Liver (tissue), 9 donors: ENCODE measurements around the gene TBC1D24. TPM values are rescaled to one million over a fixed set of nuclear protein-coding genes. Genes with fewer than 3 reads are reported as not detected.
"Not testable (repeated sequence)": the region's sequence is repeated elsewhere in the genome, so short reads cannot be mapped to it uniquely, and the experiment has no call there.

Source experiments
- DNase-seq: peaks from one replicate; pipeline ENCODE4 v3.0.0-alpha.2; 2017; ENCODE audit warnings: low spot score
- H3K27ac ChIP-seq, 2 donors: one replicate each; pipeline ENCODE4 v1.7.0; 2013; ENCODE audit warnings: inconsistent platforms in 2 of 2, low read length in 2 of 2, control low read depth in 1 of 2, low read depth in 1 of 2, mild to moderate bottlenecking in 1 of 2
- H3K27me3 ChIP-seq, 4 donors: one replicate each; pipeline versions ENCODE4 v1.6.1 to v1.7.0; 2013; ENCODE audit warnings: low read length in 3 of 4, inconsistent platforms in 1 of 4, mild to moderate bottlenecking in 1 of 4, moderate library complexity in 1 of 4; ENCODE audit not compliant: control insufficient read depth in 4 of 4, insufficient read depth in 4 of 4
- H3K36me3 ChIP-seq, 4 donors: one replicate each; pipeline versions ENCODE4 v1.6.1 to v1.7.0; 2013; ENCODE audit warnings: low read length in 3 of 4, mild to moderate bottlenecking in 3 of 4, low read depth in 1 of 4, moderate library complexity in 1 of 4; ENCODE audit not compliant: control insufficient read depth in 4 of 4, insufficient read depth in 3 of 4
- H3K4me1 ChIP-seq, 4 donors: one replicate each; pipeline versions ENCODE4 v1.6.1 to v1.7.0; 2013; ENCODE audit warnings: low read length in 3 of 4, mild to moderate bottlenecking in 3 of 4, moderate library complexity in 1 of 4; ENCODE audit not compliant: control insufficient read depth in 4 of 4, insufficient read depth in 4 of 4
- H3K4me3 ChIP-seq, 3 donors: one replicate each; pipeline versions ENCODE4 v1.6.1 to v1.7.0; 2013; ENCODE audit warnings: low read length in 3 of 3, control low read depth in 1 of 3, low read depth in 1 of 3, mild to moderate bottlenecking in 1 of 3
- H3K9ac ChIP-seq, 2 donors: one replicate each; pipeline ENCODE4 v1.7.0; 2013; ENCODE audit warnings: low read length in 2 of 2, mild to moderate bottlenecking in 2 of 2, moderate library complexity in 2 of 2, control low read depth in 1 of 2, low read depth in 1 of 2
- H3K9me3 ChIP-seq, 4 donors: one replicate each; pipeline versions ENCODE4 v1.6.1 to v1.7.0; 2013; ENCODE audit warnings: low read length in 3 of 4; ENCODE audit not compliant: control insufficient read depth in 4 of 4
- CTCF ChIP-seq: fragments of 150-350 bp; IDR thresholded peaks from 2 replicates; pipeline ENCODE4 v1.5.1; 2017; ENCODE audit warnings: improper control_type of control experiment, low read depth, low read length; ENCODE audit not compliant: missing input control
- FOXA2 ChIP-seq: IDR thresholded peaks from 2 replicates; pipeline ENCODE4 v1.6.1; 2016; ENCODE audit warnings: antibody characterized with exemption
- GABPA ChIP-seq, 2 donors: IDR thresholded peaks in 1 of 2; conservative IDR thresholded peaks in 1 of 2; 2 replicates each; pipeline ENCODE4 v1.6.1; 2016; ENCODE audit warnings: antibody characterized with exemption in 2 of 2, mild to moderate bottlenecking in 1 of 2, moderate library complexity in 1 of 2
- MAX ChIP-seq: IDR thresholded peaks from 2 replicates; pipeline ENCODE4 v1.6.1; 2016; ENCODE audit warnings: antibody characterized with exemption
- NR2F2 ChIP-seq: IDR thresholded peaks from 2 replicates; pipeline ENCODE4 v1.6.1; 2016; ENCODE audit warnings: antibody characterized with exemption
- RAD21 ChIP-seq, 2 donors: IDR thresholded peaks; 2 replicates each; pipeline ENCODE4 v1.6.1; 2016; ENCODE audit warnings: antibody characterized with exemption in 2 of 2, mild to moderate bottlenecking in 2 of 2
- RXRA ChIP-seq, 2 donors: IDR thresholded peaks; 2 replicates each; pipeline ENCODE4 v1.6.1; 2017 to 2018; ENCODE audit warnings: antibody characterized with exemption in 2 of 2, mild to moderate bottlenecking in 1 of 2
- SP1 ChIP-seq: IDR thresholded peaks from 2 replicates; pipeline ENCODE4 v1.6.1; 2018; ENCODE audit warnings: antibody characterized with exemption, mild to moderate bottlenecking
- TAF1 ChIP-seq: conservative IDR thresholded peaks from 2 replicates; pipeline ENCODE4 v1.6.1; 2016; ENCODE audit warnings: antibody characterized with exemption, mild to moderate bottlenecking
- whole genome bisulfite sequencing: extraction: QIAGEN DNeasy Blood & Tissue Kit; methylation state at CpG from one replicate; pipeline ENCODE4 v1.1.7; 2013; 5-methylcytosine and 5-hydroxymethylcytosine counted together
- polyA plus RNA-seq, 2 donors: library from polyadenylated mRNA; stranded (reverse) in 1 of 2; unstranded in 1 of 2; fragments of 200-250 nt in 1 of 2; fragments of >200 nt in 1 of 2; fragmentation: Nextera tagmentation in 1 of 2; extraction: Ambion mirVana in 1 of 2; gene quantifications; one replicate each; pipeline versions ENCODE4 v1.2.1 to v1.2.3, GENCODE V29; 2013 to 2015
- total RNA-seq, 2 donors: library from RNA; depleted of rRNA; stranded (reverse); fragments of >200 nt; gene quantifications; one replicate each; pipeline ENCODE4 v1.2.3, GENCODE V29; 2014
- TF ChIP-seq, protein P1 (sequence below): IDR thresholded peaks from 2 replicates; pipeline ENCODE4 v1.6.1; 2016; ENCODE audit warnings: antibody characterized with exemption, mild to moderate bottlenecking
- donor health status: healthy.
- donor health status: healthy.
- donor health status: healthy.
- donor health status: healthy.
- donor health status: healthy.

Gene TBC1D24
- total and polyA plus RNA-seq, 4 donors, result 8.4 to 22.3 (median 11.5) TPM

GRCh38 chr16:2535625-2536013, 60.7 kb downstream of the TBC1D24 start:
- H3K36me3 ChIP-seq, result no peaks in the 10 kb centered on the region
- no peaks in the 10 kb centered on the region for H3K27me3 ChIP-seq
- no peaks in the 10 kb centered on the region for H3K9me3 ChIP-seq
- no peak for TF ChIP-seq MAX
- no peak for TF ChIP-seq RAD21 (IDR thresholded peaks at IDR 0.05)
- TF ChIP-seq SP1, result no peak
- TF ChIP-seq FOXA2, result no peak
- no peak for TF ChIP-seq TAF1
- no peak for TF ChIP-seq GABPA (IDR thresholded peaks at IDR 0.05 in 1 of 2, conservative IDR thresholded peaks at IDR 0.05 in 1 of 2)
- no peak for TF ChIP-seq NR2F2
- TF ChIP-seq CTCF, result no peak
- TF ChIP-seq RXRA (IDR thresholded peaks at IDR 0.05), result no peak
- TF ChIP-seq, protein P1, sequence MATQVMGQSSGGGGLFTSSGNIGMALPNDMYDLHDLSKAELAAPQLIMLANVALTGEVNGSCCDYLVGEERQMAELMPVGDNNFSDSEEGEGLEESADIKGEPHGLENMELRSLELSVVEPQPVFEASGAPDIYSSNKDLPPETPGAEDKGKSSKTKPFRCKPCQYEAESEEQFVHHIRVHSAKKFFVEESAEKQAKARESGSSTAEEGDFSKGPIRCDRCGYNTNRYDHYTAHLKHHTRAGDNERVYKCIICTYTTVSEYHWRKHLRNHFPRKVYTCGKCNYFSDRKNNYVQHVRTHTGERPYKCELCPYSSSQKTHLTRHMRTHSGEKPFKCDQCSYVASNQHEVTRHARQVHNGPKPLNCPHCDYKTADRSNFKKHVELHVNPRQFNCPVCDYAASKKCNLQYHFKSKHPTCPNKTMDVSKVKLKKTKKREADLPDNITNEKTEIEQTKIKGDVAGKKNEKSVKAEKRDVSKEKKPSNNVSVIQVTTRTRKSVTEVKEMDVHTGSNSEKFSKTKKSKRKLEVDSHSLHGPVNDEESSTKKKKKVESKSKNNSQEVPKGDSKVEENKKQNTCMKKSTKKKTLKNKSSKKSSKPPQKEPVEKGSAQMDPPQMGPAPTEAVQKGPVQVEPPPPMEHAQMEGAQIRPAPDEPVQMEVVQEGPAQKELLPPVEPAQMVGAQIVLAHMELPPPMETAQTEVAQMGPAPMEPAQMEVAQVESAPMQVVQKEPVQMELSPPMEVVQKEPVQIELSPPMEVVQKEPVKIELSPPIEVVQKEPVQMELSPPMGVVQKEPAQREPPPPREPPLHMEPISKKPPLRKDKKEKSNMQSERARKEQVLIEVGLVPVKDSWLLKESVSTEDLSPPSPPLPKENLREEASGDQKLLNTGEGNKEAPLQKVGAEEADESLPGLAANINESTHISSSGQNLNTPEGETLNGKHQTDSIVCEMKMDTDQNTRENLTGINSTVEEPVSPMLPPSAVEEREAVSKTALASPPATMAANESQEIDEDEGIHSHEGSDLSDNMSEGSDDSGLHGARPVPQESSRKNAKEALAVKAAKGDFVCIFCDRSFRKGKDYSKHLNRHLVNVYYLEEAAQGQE, result no peak
- 84% methylated on average over 9 of the region's 9 CpGs for WGBS
- H3K4me1 ChIP-seq, result peaks cover 16 to 45% (median 26%) of the 10 kb centered on the region in 4 donors
- H3K4me3 ChIP-seq, result no peak overlapping the region
- no peak overlapping the region for H3K27ac ChIP-seq
- no peak for DNase-seq
- no peak overlapping the region for H3K9ac ChIP-seq

GRCh38 chr16:2537451-2538379, 62.8 kb downstream of the TBC1D24 start, which contains the start of gene PDPK1:
Gene PDPK1, plus strand, starts transcription at chr16:2538021. Its CDS starts 92 bp downstream, at chr16:2538113.
- Histone ChIP-seq H3K9ac (peak within 1 kb of the TSS in 1 of 2 donors; percentile 14), H3K27ac (peak within 1 kb of the TSS; percentile 52 to 74), H3K27me3 (no peaks in the 10 kb centered on the region), H3K9me3 (no peaks in the 10 kb centered on the region), H3K4me3 (peak within 1 kb of the TSS; percentile 70 to 98 (median 88)), H3K36me3 (no peaks in the 10 kb centered on the region), H3K4me1 (peaks cover 10 to 46% (median 32%) of the 10 kb centered on the region in 4 donors)
- TF ChIP-seq RXRA (IDR thresholded peaks at IDR 0.05), result peak in 1 of 2 donors; percentile 26
- peak in 1 of 2 donors; percentile 75 for TF ChIP-seq GABPA (IDR thresholded peaks at IDR 0.05 in 1 of 2, conservative IDR thresholded peaks at IDR 0.05 in 1 of 2)
- TF ChIP-seq SP1, result peak; percentile 38
- no peak for TF ChIP-seq TAF1
- peak; percentile 90 for DNase-seq
- under 1% methylated on average over 126 of the region's 126 CpGs for WGBS

- peaks cover 10 to 44% (median 31%) of the 10 kb centered on the region in 4 donors for H3K4me1 ChIP-seq
- DNase-seq, H3K9me3 ChIP-seq, H3K4me3 ChIP-seq, H3K27me3 ChIP-seq, H3K9ac ChIP-seq, H3K27ac ChIP-seq, H3K36me3 ChIP-seq: not testable (repeated sequence)
- 77% methylated on average over 24 of the region's 24 CpGs for WGBS
Observed at GRCh38 chr16:2539192-2539844, 64.4 kb downstream of the TBC1D24 start.
